Fibroblast of lung (primary cell): ENCODE measurements around the gene GBF1.

ENCODE experiments used
- CTCF ChIP-seq, 2 donors: IDR thresholded peaks in 1 of 2; conservative IDR thresholded peaks in 1 of 2; 1 replicate in 1 of 2; 2 replicates in 1 of 2; pipeline ENCODE4 v1.5.1; 2011 to 2012; ENCODE audit warnings: low read length in 2 of 2, control low read depth in 1 of 2, inconsistent platforms in 1 of 2, low read depth in 1 of 2, mild to moderate bottlenecking in 1 of 2
- EZH2 ChIP-seq: IDR thresholded peaks from 2 replicates; pipeline ENCODE4 v1.5.1; 2012; ENCODE audit warnings: low read length, control low read depth, mild to moderate bottlenecking; ENCODE audit errors: missing control alignments

DNA sequence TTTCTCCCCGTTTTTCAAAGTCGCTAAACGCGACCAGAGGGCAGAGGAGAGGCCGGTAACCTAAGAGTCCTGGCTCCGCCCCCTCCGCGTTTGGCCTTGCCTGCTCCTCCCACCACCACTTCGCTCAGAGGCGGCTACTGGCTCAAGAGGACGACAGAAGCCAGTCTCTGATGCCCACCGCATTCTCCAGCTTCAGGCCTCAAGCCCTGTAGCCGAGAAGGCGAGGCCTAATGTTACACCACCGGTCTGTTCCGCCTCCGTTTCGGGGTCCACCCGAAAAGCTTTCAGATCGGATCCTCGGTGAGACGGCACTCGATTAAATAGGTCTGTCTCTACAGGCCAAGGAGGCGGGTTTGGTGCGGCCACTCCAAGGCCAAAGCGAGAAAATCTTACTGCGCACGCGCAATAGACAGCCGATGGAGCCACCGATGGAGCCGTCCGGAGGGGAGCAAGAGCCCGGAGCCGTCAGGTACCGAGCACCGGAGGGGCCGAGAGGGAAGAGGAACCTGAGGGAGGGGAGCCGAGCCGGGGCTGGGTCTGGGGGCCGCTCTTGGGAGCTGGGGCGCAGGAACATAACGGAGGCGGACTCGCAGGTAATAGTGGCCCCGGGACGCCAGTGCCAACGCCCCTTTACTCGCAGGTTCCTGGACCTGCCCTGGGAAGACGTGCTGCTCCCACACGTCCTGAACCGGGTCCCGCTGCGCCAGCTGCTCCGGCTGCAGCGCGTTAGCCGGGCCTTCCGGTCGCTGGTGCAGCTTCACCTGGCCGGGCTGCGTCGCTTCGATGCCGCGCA lies 175.6 kb downstream of the GBF1 start, which contains the start of gene FBXL15:
- TF ChIP-seq CTCF (conservative IDR thresholded peaks at IDR 0.05 in 1 of 2, IDR thresholded peaks at IDR 0.05 in 1 of 2; ENCODE audit: low read depth in 1 of 2, low read length in 2 of 2) = no peak
- TF ChIP-seq EZH2 = no peak
